Kidney (tissue), 14 donors: Measurements from ENCODE around the gene ADARB2. TPM values are rescaled to one million over a fixed set of nuclear protein-coding genes. Genes with fewer than 3 reads are reported as not detected.

Experiments used
- DNase-seq, 5 donors: peaks; one replicate each; pipeline ENCODE4 v3.0.0-alpha.2; 2013 to 2020
- FAIRE-seq: peaks from 2 replicates; lab custom pipeline; 2012; peaks lifted over from hg19 to GRCh38; lab: Jason Lieb, UNC
- H3K27ac ChIP-seq, 2 donors: one replicate each; pipeline ENCODE4 v1.7.0; 2013; ENCODE audit warnings: low read depth in 2 of 2, low read length in 2 of 2, inconsistent platforms in 1 of 2
- H3K27me3 ChIP-seq: one replicate; pipeline ENCODE4 v1.7.1; 2013; ENCODE audit warnings: low read length, inconsistent platforms; ENCODE audit not compliant: control insufficient read depth, insufficient read depth
- H3K36me3 ChIP-seq, 3 donors: one replicate each; pipeline versions ENCODE4 v1.7.0 to v1.7.1; 2013; ENCODE audit warnings: low read length in 3 of 3, control low read depth in 1 of 3, inconsistent platforms in 1 of 3; ENCODE audit not compliant: insufficient read depth in 3 of 3, control insufficient read depth in 2 of 3
- H3K4me1 ChIP-seq, 3 donors: one replicate each; pipeline versions ENCODE4 v1.7.0 to v1.7.1; 2013; ENCODE audit warnings: low read length in 3 of 3, inconsistent platforms in 1 of 3, low read depth in 1 of 3; ENCODE audit not compliant: control insufficient read depth in 2 of 3, insufficient read depth in 2 of 3
- H3K4me3 ChIP-seq, 3 donors: one replicate each; pipeline versions ENCODE4 v1.7.0 to v1.8.1; 2013; ENCODE audit warnings: low read length in 3 of 3, control low read depth in 1 of 3, inconsistent platforms in 1 of 3
- H3K9ac ChIP-seq, 3 donors: one replicate each; pipeline versions ENCODE4 v1.7.0 to v1.7.1; 2013; ENCODE audit warnings: low read length in 3 of 3, control low read depth in 1 of 3, inconsistent platforms in 1 of 3
- H3K9me3 ChIP-seq, 3 donors: one replicate each; pipeline versions ENCODE4 v1.7.0 to v1.7.1; 2013; ENCODE audit warnings: low read length in 3 of 3, control low read depth in 1 of 3, inconsistent platforms in 1 of 3; ENCODE audit not compliant: control insufficient read depth in 2 of 3, insufficient read depth in 1 of 3
- intact Hi-C: fragments of 100-400 bp; cut with DNase I; formaldehyde crosslinking; loops from one replicate; pipeline ENCODE4 v1.11.1; 2022
- polyA plus RNA-seq: library from polyadenylated mRNA; stranded (reverse); fragments of 350-450 nt; fragmentation: Illumina TruSeq; extraction: RNeasy Lipid Tissue Mini Kit (QIAGEN cat#74804); gene quantifications from one replicate; pipeline ENCODE4 v1.2.3, GENCODE V29; 2014; ENCODE audit warnings: low read depth, low replicate concordance; ENCODE audit not compliant: insufficient read depth
- total RNA-seq: library from RNA; stranded (reverse); fragmentation: NEBNext Ultra II Directional; extraction: Animal tissue kit (Norgen Biotek cat#: 25700); gene quantifications from one replicate; pipeline ENCODE4 v1.2.1, GENCODE V29; 2021
- TF ChIP-seq, protein P1 (sequence below): IDR thresholded peaks from 3 replicates; pipeline ENCODE4 v1.5.1; 2012; ENCODE audit warnings: mild to moderate bottlenecking, moderate library complexity, borderline replicate concordance; ENCODE audit not compliant: insufficient read depth; ENCODE audit errors: extremely low read depth
- donor health status: control.
- donor health status: control.
- donor health status: control.
- donor health status: control.
- donor health status: control.
- donor health status: DM: yes; HTN: yes; CAD: no.
- donor health status: Normal renal cell carcinoma (clear cell type).

The ADARB2 gene
- total and polyA plus RNA-seq, 2 donors from 2014 or later, result 1.0 to 1.3 TPM

DNA sequence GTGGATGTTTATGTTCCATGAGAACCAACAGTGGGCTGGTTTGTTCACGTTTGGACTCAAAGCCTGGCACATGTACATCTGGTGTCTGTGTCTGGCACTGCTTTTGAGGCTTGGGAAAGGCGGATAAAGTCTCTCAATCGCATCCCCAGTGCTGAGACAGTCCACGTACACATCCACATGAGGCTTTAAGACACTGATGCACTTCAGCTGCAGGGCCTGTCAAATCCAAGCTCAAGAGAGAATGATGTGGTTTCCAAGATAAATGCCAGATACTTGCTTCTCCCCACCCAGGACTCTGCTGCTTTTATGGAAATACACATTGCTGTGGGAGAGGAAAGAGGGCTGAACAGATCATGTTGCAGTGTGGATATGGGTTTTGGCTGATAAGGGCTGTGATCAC, 178.4 kb downstream of the ADARB2 start:
- Histone ChIP-seq H3K36me3 (no peaks in the 10 kb centered on the region), H3K4me1 (no peaks in the 10 kb centered on the region), H3K27ac (no peak overlapping the region), H3K27me3 (no peaks in the 10 kb centered on the region), H3K9me3 (no peaks in the 10 kb centered on the region), H3K9ac (no peak overlapping the region), H3K4me3 (no peak overlapping the region)
- FAIRE-seq (no peak), DNase-seq (peak in 1 of 5 donors; percentile 7)
- TF ChIP-seq, protein P1, sequence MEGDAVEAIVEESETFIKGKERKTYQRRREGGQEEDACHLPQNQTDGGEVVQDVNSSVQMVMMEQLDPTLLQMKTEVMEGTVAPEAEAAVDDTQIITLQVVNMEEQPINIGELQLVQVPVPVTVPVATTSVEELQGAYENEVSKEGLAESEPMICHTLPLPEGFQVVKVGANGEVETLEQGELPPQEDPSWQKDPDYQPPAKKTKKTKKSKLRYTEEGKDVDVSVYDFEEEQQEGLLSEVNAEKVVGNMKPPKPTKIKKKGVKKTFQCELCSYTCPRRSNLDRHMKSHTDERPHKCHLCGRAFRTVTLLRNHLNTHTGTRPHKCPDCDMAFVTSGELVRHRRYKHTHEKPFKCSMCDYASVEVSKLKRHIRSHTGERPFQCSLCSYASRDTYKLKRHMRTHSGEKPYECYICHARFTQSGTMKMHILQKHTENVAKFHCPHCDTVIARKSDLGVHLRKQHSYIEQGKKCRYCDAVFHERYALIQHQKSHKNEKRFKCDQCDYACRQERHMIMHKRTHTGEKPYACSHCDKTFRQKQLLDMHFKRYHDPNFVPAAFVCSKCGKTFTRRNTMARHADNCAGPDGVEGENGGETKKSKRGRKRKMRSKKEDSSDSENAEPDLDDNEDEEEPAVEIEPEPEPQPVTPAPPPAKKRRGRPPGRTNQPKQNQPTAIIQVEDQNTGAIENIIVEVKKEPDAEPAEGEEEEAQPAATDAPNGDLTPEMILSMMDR, result no peak
- intact Hi-C loops, result no loop called here

DNA sequence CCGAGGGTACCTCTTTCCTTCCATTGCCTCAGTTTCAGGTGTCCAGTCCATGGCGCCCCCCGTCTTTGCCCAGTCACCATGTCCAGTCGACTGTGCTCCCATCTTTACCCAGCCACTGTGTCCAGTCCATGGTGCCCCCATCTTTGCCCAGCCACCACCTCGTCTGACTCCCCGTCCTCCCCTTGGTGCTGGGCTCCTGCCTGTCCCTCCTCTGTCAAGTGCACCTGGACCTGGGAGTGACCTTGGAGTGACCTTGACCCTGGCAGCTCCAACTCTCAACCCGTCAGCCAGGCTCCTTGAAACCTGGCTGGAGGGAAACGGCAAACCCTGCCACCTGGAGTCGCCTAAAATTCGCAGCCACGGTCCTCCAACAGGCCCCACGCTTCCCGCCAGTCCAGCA, 180.2 kb downstream of the ADARB2 start:
- intact Hi-C loops, result no loop called here
- no peaks in the 10 kb centered on the region for H3K36me3 ChIP-seq
- no peaks in the 10 kb centered on the region for H3K27me3 ChIP-seq
- no peak overlapping the region for H3K27ac ChIP-seq
- TF ChIP-seq, protein P1, result no peak
- no peaks in the 10 kb centered on the region for H3K4me1 ChIP-seq
- H3K9me3 ChIP-seq, result no peaks in the 10 kb centered on the region
- no peak overlapping the region for H3K9ac ChIP-seq
- FAIRE-seq (no peak), DNase-seq (peak in 1 of 5 donors; percentile 56)
- no peak overlapping the region for H3K4me3 ChIP-seq

DNA sequence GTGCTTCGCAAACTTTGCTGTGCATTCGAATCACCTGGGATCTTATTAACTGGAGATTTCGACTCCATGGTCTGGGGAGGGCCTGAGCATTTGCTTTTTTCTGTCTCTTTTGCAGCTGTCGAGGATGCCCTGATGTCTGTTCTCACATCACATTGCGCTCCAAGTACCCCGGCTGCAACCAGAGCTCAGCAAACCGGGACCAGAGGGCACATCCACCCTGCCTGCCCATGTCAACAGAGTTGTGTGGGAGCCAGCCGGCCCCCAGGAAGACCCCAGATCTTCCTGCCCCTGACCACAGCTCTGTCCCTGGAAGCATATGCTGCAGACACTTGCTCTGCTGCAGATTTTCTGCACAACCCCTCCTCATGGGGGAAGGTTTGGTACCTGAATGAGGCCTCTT, 180.8 kb downstream of the ADARB2 start:
- no peak for DNase-seq
- no peaks in the 10 kb centered on the region for H3K9me3 ChIP-seq
- intact Hi-C loops, result no loop called here
- TF ChIP-seq, protein P1, result no peak
- no peaks in the 10 kb centered on the region for H3K36me3 ChIP-seq
- H3K27ac ChIP-seq, result no peak overlapping the region
- no peaks in the 10 kb centered on the region for H3K4me1 ChIP-seq
- no peak overlapping the region for H3K9ac ChIP-seq
- no peak for FAIRE-seq
- no peaks in the 10 kb centered on the region for H3K27me3 ChIP-seq
- H3K4me3 ChIP-seq, result no peak overlapping the region

DNA sequence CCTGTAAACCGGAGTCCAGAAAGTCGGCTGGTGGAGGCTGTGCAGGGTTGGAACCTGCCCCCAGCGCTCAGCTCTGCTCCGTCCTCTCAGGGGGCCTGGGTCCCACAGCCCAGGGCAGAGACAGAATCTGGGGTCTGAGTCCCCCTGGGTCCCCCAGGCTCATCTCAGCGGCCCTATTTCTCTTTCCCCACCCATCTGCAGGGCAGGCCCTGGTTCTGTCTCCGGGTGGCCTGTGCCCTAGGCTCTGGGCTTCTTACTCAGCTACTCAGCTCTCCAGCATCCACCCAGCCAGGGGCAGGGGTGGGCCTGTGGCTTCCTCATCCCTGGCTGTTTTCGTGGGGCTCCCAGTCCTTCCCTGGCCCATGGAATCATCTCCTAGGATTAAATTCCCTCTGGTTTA, 183.4 kb downstream of the ADARB2 start:
- Histone ChIP-seq H3K4me3 (no peak overlapping the region), H3K27ac (no peak overlapping the region), H3K4me1 (no peaks in the 10 kb centered on the region), H3K9ac (no peak overlapping the region), H3K9me3 (no peaks in the 10 kb centered on the region), H3K27me3 (no peaks in the 10 kb centered on the region), H3K36me3 (no peaks in the 10 kb centered on the region)
- DNase-seq (peak in 1 of 5 donors; percentile 43), FAIRE-seq (no peak)
- intact Hi-C loops, result no loop called here
- TF ChIP-seq, protein P1, result no peak
